ENCODE data around the gene PTBP3. TPM values are rescaled to one million over a fixed set of nuclear protein-coding genes. Genes with fewer than 3 reads are reported as not detected.

The PTBP3 gene
- total RNA-seq, 1 experiment from 2014 or later, result 100 TPM

GRCh38 chr9:112378328-112379176 is 45.1 kb upstream of the PTBP3 start:
- TF ChIP-seq JUN (CRISPR knock-in tag; IDR thresholded peaks at IDR 0.05), result no peak
- TF ChIP-seq ZNF512 (CRISPR knock-in tag; IDR thresholded peaks at IDR 0.05; ENCODE audit: borderline replicate concordance), result no peak
- TF ChIP-seq ZNF423 (CRISPR knock-in tag; IDR thresholded peaks at IDR 0.05), result no peak
- TF ChIP-seq ZNF263 (CRISPR knock-in tag; IDR thresholded peaks at IDR 0.05; ENCODE audit: low read depth), result no peak
- no peak for TF ChIP-seq FOXJ3 (CRISPR knock-in tag; IDR thresholded peaks at IDR 0.05; ENCODE audit: borderline replicate concordance)
- no peak for TF ChIP-seq GTF2I (CRISPR knock-in tag; conservative IDR thresholded peaks at IDR 0.05)
- no peak for TF ChIP-seq CBFB (CRISPR knock-in tag; IDR thresholded peaks at IDR 0.05; ENCODE audit: low read depth)
- no peak for TF ChIP-seq USF2 (CRISPR knock-in tag; IDR thresholded peaks at IDR 0.05)
- TF ChIP-seq TCF7 (CRISPR knock-in tag; IDR thresholded peaks at IDR 0.05; ENCODE audit: low read depth), result no peak
- TF ChIP-seq ETV6 (CRISPR knock-in tag; IDR thresholded peaks at IDR 0.05), result no peak
- no peak for DNase-seq (ENCODE audit: low spot score)
- H3K36me3 Mint-ChIP-seq, result peaks cover 6% of the 10 kb centered on the region
- peak overlapping the region; percentile 90 for H3K4me3 Mint-ChIP-seq
- H3K4me1 Mint-ChIP-seq, result peaks cover 29% of the 10 kb centered on the region
- no peak for ATAC-seq
- H3K9me3 Mint-ChIP-seq, result 0 out of 2 replicates have a peak, but pooled peaks cover 3% of the 10 kb centered on the region
- H3K27ac Mint-ChIP-seq, result peak overlapping the region; percentile 99
- ChIA-PET POLR2A (interaction anchor here (1.0 to 1.6 kb wide), 2 partner anchors 12 to 45 kb away, joined by 5 to 6 read pairs; partner anchors contain the start of gene PTBP3), CTCF (interaction anchor here (1.1 to 2.8 kb wide), 10 partner anchors 12 to 441 kb away, joined by 3 to 30 read pairs (median 8); partner anchors contain the start of genes INIP and PTBP3)
- no peaks in the 10 kb centered on the region for H3K27me3 Mint-ChIP-seq (ENCODE audit: low read depth)

- ATAC-seq (no peak), DNase-seq (ENCODE audit: low spot score) (no peak)
- no peak overlapping the region for H3K27ac Mint-ChIP-seq
- ChIA-PET CTCF (interaction anchor here (2.4 to 2.8 kb wide), 3 partner anchors 11 to 280 kb away, joined by 10 to 30 read pairs (median 16); partner anchors contain the start of gene PTBP3), POLR2A (no interaction called here)
- peaks cover 6% of the 10 kb centered on the region for H3K36me3 Mint-ChIP-seq
- 0 out of 2 replicates have a peak, but pooled peaks cover 3% of the 10 kb centered on the region for H3K9me3 Mint-ChIP-seq
- H3K27me3 Mint-ChIP-seq (ENCODE audit: low read depth), result no peaks in the 10 kb centered on the region
- peaks cover 29% of the 10 kb centered on the region for H3K4me1 Mint-ChIP-seq
- H3K4me3 Mint-ChIP-seq, result peak overlapping the region; percentile 90
- TF ChIP-seq STAT6 (CRISPR knock-in tag; conservative IDR thresholded peaks at IDR 0.05; ENCODE audit: low read depth) (no peak), CDX4 (CRISPR knock-in tag; IDR thresholded peaks at IDR 0.05; ENCODE audit: borderline replicate concordance) (no peak), NFYB (CRISPR knock-in tag; conservative IDR thresholded peaks at IDR 0.05; ENCODE audit: low read depth) (no peak), NR1H2 (CRISPR knock-in tag; IDR thresholded peaks at IDR 0.05) (no peak), ARID4B (CRISPR knock-in tag; IDR thresholded peaks at IDR 0.05; ENCODE audit: borderline replicate concordance) (no peak), RORB (CRISPR knock-in tag; IDR thresholded peaks at IDR 0.05) (no peak), ZNF263 (CRISPR knock-in tag; IDR thresholded peaks at IDR 0.05; ENCODE audit: low read depth) (no peak), MYBL2 (CRISPR knock-in tag; IDR thresholded peaks at IDR 0.05) (no peak), E2F1 (CRISPR knock-in tag; IDR thresholded peaks at IDR 0.05) (no peak), ZNF317 (CRISPR knock-in tag; IDR thresholded peaks at IDR 0.05; ENCODE audit: borderline replicate concordance, low read depth) (no peak), E2F5 (CRISPR knock-in tag; IDR thresholded peaks at IDR 0.05) (no peak)
Observed at GRCh38 chr9:112377684-112378327, 44.4 kb upstream of the PTBP3 start.
